Measurements from ENCODE around the gene KRTAP4-8.
"Not testable (repeated sequence)": the region's sequence is repeated elsewhere in the genome, so short reads cannot be mapped to it uniquely, and the experiment has no call there.

KRTAP4-8 gene

DNA sequence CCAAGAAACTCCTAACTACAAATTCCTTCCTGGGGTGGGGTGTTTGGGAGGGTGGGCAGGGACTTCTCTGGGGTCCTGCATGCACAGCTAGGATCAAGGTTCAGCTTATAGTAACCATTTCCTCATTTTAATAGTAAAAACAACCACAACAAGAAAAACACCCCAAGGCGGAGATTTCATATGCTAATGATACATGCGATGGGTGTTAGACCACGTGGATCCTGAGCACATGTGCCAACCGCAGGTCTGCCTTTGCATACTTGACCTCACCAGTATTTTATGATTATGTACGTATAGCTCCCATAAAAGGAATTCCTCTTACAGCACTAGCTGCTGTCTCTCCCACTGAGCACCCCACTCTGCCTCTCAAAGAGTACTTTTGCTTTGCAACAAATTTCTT is 18.4 kb upstream of the KRTAP4-8 start:
- H2BK5ac ChIP-seq (ENCODE audit: low read length), result no peak overlapping the region
- H3K79me2 ChIP-seq (ENCODE audit: control insufficient read depth, insufficient read depth, low read length), result no peaks in the 10 kb centered on the region
- no CpG with 5 or more reads among the region's 5 CpGs for WGBS (ENCODE audit: extremely low coverage, insufficient coverage, low lambda C conversion rate)
- H3K4me2 ChIP-seq (ENCODE audit: low read length), result no peak overlapping the region
- no peak overlapping the region for H3K18ac ChIP-seq (ENCODE audit: low read length)
- no peak overlapping the region for H3K9ac ChIP-seq (ENCODE audit: low read length)
- no peak overlapping the region for H2AK5ac ChIP-seq (ENCODE audit: low read length)
- no peaks in the 10 kb centered on the region for H3K36me3 ChIP-seq (ENCODE audit: control insufficient read depth, insufficient read depth, low read length)
- no peak overlapping the region for H3K4me3 ChIP-seq (ENCODE audit: low read length)
- no peak overlapping the region for H3K23ac ChIP-seq (ENCODE audit: low read length)
- no peak overlapping the region for H2BK120ac ChIP-seq (ENCODE audit: low read depth, low read length)
- H4K8ac ChIP-seq (ENCODE audit: low read depth, low read length), result no peak overlapping the region
- H3K4ac ChIP-seq (ENCODE audit: low read depth, low read length), result no peak overlapping the region
- H4K5ac ChIP-seq (ENCODE audit: low read length), result no peak overlapping the region
- H3K56ac ChIP-seq (ENCODE audit: low read length), result no peak overlapping the region
- H2BK15ac ChIP-seq (replicated peaks; ENCODE audit: low read depth), result no peak overlapping the region
- H3K4me1 ChIP-seq (ENCODE audit: control insufficient read depth, low read depth, low read length), result no peaks in the 10 kb centered on the region
- DNase-seq, result no peak
- no peaks in the 10 kb centered on the region for H3K27me3 ChIP-seq (ENCODE audit: insufficient read depth, low read length, poor library complexity)
- H3K79me1 ChIP-seq (ENCODE audit: low read length), result no peaks in the 10 kb centered on the region
- no peak overlapping the region for H3K27ac ChIP-seq (ENCODE audit: low read depth, low read length)

DNA sequence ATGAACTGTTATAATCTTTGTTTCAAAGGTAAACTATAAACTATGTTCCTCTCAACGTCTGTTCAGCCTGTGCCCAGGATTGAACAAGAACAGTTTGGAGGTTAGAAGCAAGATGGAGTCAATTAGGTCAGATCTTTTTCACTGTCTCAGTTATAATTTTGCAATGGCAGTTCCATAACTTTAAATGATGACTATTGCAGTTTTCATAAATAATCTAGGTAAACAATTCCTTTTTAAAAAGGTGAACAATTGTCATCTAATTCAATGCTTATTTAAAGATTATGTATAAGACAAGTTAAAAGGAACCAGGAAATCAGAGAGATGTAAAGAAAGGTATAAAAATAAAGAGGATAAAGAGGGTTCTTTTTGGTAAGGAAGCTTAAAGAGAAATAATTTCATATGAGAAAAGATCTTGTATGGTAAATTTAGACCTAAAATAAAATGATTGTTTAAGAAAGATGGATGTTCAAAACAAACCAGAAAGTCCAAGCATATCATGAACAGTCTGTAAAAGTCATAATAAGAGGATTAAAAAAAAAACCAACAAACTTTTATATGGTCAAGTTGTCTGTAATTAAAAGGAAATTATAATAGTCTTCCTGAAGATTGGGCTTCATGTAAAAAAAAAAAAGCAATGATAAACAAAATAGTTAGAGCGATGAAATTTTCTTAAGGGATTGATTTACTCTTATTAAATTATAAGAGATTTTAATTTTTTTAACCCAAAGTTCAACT is 13.4 kb upstream of the KRTAP4-8 start:
- Histone ChIP-seq H3K27me3 (ENCODE audit: insufficient read depth, low read length, poor library complexity) (no peaks in the 10 kb centered on the region), H3K27ac (ENCODE audit: low read depth, low read length) (no peak overlapping the region), H3K4me2 (ENCODE audit: low read length) (no peak overlapping the region), H3K18ac (ENCODE audit: low read length) (no peak overlapping the region), H3K9ac (ENCODE audit: low read length) (no peak overlapping the region), H2BK120ac (ENCODE audit: low read depth, low read length) (no peak overlapping the region), H4K5ac (ENCODE audit: low read length) (no peak overlapping the region), H3K4me3 (ENCODE audit: low read length) (no peak overlapping the region), H3K56ac (ENCODE audit: low read length) (no peak overlapping the region), H2AK5ac (ENCODE audit: low read length) (no peak overlapping the region), H3K36me3 (ENCODE audit: control insufficient read depth, insufficient read depth, low read length) (no peaks in the 10 kb centered on the region), H2BK15ac (replicated peaks; ENCODE audit: low read depth) (no peak overlapping the region), H3K23ac (ENCODE audit: low read length) (no peak overlapping the region), H3K79me1 (ENCODE audit: low read length) (no peaks in the 10 kb centered on the region), H3K4ac (ENCODE audit: low read depth, low read length) (no peak overlapping the region), H3K79me2 (ENCODE audit: control insufficient read depth, insufficient read depth, low read length) (no peaks in the 10 kb centered on the region), H2BK5ac (ENCODE audit: low read length) (no peak overlapping the region), H4K8ac (ENCODE audit: low read depth, low read length) (no peak overlapping the region), H3K4me1 (ENCODE audit: control insufficient read depth, low read depth, low read length) (no peaks in the 10 kb centered on the region)
- WGBS (ENCODE audit: extremely low coverage, insufficient coverage, low lambda C conversion rate), result no CpG with 5 or more reads among the region's 2 CpGs
- DNase-seq, result peak; percentile 4

DNA sequence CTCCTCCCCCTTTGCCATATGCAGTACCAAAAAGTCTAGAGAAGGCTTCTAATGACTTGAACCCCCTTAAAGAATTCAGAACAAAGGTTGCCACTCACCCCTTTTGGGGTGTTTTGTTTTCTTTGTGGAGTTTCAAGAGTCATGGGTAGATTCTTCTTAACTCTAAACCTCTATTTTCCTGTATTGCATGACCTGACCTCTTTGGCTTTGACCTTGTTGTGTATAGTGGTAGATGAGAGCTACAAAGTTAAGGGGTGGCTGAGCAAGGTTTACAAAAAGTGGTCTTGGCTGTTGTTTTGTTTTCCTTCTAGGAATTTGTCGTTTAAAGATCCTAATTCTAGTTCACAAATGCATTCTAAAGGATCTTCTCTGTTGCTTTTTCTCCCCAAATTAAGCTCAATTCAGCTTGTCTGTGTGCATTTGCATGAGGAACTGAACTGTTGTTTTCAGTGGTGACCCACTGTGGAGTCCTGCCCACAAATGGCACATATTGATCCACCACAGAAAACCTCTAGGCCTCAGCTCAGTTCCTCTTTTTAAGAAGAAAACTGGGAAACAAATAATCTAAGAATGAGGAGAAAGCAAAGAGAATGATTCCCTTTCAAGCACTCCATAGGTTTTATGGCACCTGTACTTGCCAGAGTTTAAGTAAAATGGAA is 10.9 kb upstream of the KRTAP4-8 start:
- not testable (repeated sequence) for H2AK5ac ChIP-seq (ENCODE audit: low read length); H3K27me3 ChIP-seq (ENCODE audit: insufficient read depth, low read length, poor library complexity); H3K9ac ChIP-seq (ENCODE audit: low read length); H4K8ac ChIP-seq (ENCODE audit: low read depth, low read length); H3K23ac ChIP-seq (ENCODE audit: low read length); H3K4me1 ChIP-seq (ENCODE audit: control insufficient read depth, low read depth, low read length); H3K79me2 ChIP-seq (ENCODE audit: control insufficient read depth, insufficient read depth, low read length); DNase-seq; H4K5ac ChIP-seq (ENCODE audit: low read length); H3K56ac ChIP-seq (ENCODE audit: low read length); H3K18ac ChIP-seq (ENCODE audit: low read length); H3K4me2 ChIP-seq (ENCODE audit: low read length); H3K4ac ChIP-seq (ENCODE audit: low read depth, low read length); H2BK120ac ChIP-seq (ENCODE audit: low read depth, low read length); H3K4me3 ChIP-seq (ENCODE audit: low read length); H3K36me3 ChIP-seq (ENCODE audit: control insufficient read depth, insufficient read depth, low read length); H2BK15ac ChIP-seq (replicated peaks; ENCODE audit: low read depth); H2BK5ac ChIP-seq (ENCODE audit: low read length); H3K27ac ChIP-seq (ENCODE audit: low read depth, low read length); H3K79me1 ChIP-seq (ENCODE audit: low read length)
- no CpG with 5 or more reads among the region's 1 CpG for WGBS (ENCODE audit: extremely low coverage, insufficient coverage, low lambda C conversion rate)

DNA sequence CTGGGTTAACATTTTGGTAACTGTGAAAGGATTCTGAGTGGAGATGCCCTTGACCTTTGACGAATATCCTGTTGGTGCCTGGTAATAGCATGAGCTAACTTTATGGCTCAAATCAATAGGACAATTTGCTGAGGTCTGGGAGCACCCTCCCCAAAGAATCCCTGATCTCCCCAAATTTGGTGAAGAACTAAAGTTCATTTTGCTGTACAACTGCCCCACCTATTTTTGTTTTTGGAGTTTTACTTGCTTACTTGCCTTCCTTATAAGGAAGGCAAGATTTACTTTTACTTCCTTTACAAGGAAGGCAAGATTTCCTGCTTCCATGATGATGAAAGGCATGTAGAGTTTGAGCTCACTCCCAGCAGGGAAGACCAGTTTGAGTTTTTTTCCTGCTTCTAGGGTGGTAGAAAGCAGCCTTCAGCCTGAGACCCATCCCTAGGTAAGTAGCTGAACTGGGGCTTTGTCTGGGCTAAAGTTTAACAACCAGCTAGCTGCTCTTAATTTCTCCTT is 10.1 kb upstream of the KRTAP4-8 start:
- Histone ChIP-seq H2BK15ac (replicated peaks; ENCODE audit: low read depth) (no peak overlapping the region), H3K27ac (ENCODE audit: low read depth, low read length) (no peak overlapping the region), H2BK5ac (ENCODE audit: low read length) (no peak overlapping the region), H2AK5ac (ENCODE audit: low read length) (no peak overlapping the region), H4K8ac (ENCODE audit: low read depth, low read length) (no peak overlapping the region), H3K4me3 (ENCODE audit: low read length) (no peak overlapping the region), H3K9ac (ENCODE audit: low read length) (no peak overlapping the region), H3K18ac (ENCODE audit: low read length) (no peak overlapping the region), H3K36me3 (ENCODE audit: control insufficient read depth, insufficient read depth, low read length) (no peaks in the 10 kb centered on the region), H3K4me1 (ENCODE audit: control insufficient read depth, low read depth, low read length) (no peaks in the 10 kb centered on the region), H3K27me3 (ENCODE audit: insufficient read depth, low read length, poor library complexity) (no peaks in the 10 kb centered on the region), H2BK120ac (ENCODE audit: low read depth, low read length) (no peak overlapping the region), H4K5ac (ENCODE audit: low read length) (no peak overlapping the region), H3K79me2 (ENCODE audit: control insufficient read depth, insufficient read depth, low read length) (no peaks in the 10 kb centered on the region), H3K79me1 (ENCODE audit: low read length) (no peaks in the 10 kb centered on the region), H3K56ac (ENCODE audit: low read length) (no peak overlapping the region), H3K4ac (ENCODE audit: low read depth, low read length) (no peak overlapping the region), H3K4me2 (ENCODE audit: low read length) (no peak overlapping the region), H3K23ac (ENCODE audit: low read length) (no peak overlapping the region)
- no peak for DNase-seq
- WGBS (ENCODE audit: extremely low coverage, insufficient coverage, low lambda C conversion rate), result no CpG with 5 or more reads among the region's 1 CpG

DNA sequence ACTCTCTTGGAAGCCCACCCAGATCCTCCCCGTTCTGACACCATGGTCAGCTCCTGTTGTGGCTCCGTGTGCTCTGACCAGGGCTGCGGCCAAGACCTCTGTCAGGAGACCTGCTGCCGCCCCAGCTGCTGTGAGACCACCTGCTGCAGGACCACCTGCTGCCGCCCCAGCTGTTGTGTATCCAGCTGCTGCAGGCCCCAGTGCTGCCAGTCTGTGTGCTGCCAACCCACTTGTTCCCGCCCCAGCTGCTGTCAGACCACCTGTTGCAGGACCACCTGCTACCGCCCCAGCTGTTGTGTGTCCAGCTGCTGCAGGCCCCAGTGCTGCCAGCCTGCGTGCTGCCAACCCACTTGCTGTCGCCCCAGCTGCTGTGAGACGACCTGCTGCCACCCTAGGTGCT is 7.4 kb upstream of the KRTAP4-8 start, which contains the start of gene KRTAP4-9:
TSS of gene KRTAP4-9 (plus strand) at position 43 of the 400 bp plus-strand sequence. CDS start at position 43, 0 bp downstream.
- not testable (repeated sequence) for H3K4me1 ChIP-seq (ENCODE audit: control insufficient read depth, low read depth, low read length); H4K8ac ChIP-seq (ENCODE audit: low read depth, low read length); H3K4ac ChIP-seq (ENCODE audit: low read depth, low read length); H3K36me3 ChIP-seq (ENCODE audit: control insufficient read depth, insufficient read depth, low read length); H2BK5ac ChIP-seq (ENCODE audit: low read length); H3K56ac ChIP-seq (ENCODE audit: low read length); H2BK15ac ChIP-seq (replicated peaks; ENCODE audit: low read depth); H3K27ac ChIP-seq (ENCODE audit: low read depth, low read length); H2BK120ac ChIP-seq (ENCODE audit: low read depth, low read length); H2AK5ac ChIP-seq (ENCODE audit: low read length); H3K4me3 ChIP-seq (ENCODE audit: low read length); H3K79me2 ChIP-seq (ENCODE audit: control insufficient read depth, insufficient read depth, low read length); H3K79me1 ChIP-seq (ENCODE audit: low read length); H3K27me3 ChIP-seq (ENCODE audit: insufficient read depth, low read length, poor library complexity); H3K9ac ChIP-seq (ENCODE audit: low read length); H3K23ac ChIP-seq (ENCODE audit: low read length); H4K5ac ChIP-seq (ENCODE audit: low read length); DNase-seq; H3K18ac ChIP-seq (ENCODE audit: low read length); H3K4me2 ChIP-seq (ENCODE audit: low read length)
- no CpG with 5 or more reads among the region's 10 CpGs for WGBS (ENCODE audit: extremely low coverage, insufficient coverage, low lambda C conversion rate)

Data from mesendoderm (in vitro differentiated cells).